PC-3 (cell line): Measurements from ENCODE around the gene AP3B1.

ENCODE experiments used
- CTCF ChIP-seq: fragments of 300-600 bp; sonication (generic); conservative IDR thresholded peaks from 2 replicates; pipeline ENCODE4 v1.5.1; 2017; ENCODE audit warnings: antibody characterized with exemption, low read depth, mild to moderate bottlenecking, low read length
- EZH2 ChIP-seq: fragments of 300-600 bp; sonication (generic); IDR thresholded peaks from one replicate; pipeline ENCODE4 v1.6.1; 2017; ENCODE audit warnings: antibody characterized with exemption, mild to moderate bottlenecking, low read length; ENCODE audit not compliant: unreplicated experiment
- EZH2phosphoT487 ChIP-seq: fragments of 300-600 bp; sonication (generic); IDR thresholded peaks from 2 replicates; pipeline ENCODE4 v1.6.1; 2018; ENCODE audit warnings: mild to moderate bottlenecking, antibody characterized with exemption, low read length, borderline replicate concordance

DNA sequence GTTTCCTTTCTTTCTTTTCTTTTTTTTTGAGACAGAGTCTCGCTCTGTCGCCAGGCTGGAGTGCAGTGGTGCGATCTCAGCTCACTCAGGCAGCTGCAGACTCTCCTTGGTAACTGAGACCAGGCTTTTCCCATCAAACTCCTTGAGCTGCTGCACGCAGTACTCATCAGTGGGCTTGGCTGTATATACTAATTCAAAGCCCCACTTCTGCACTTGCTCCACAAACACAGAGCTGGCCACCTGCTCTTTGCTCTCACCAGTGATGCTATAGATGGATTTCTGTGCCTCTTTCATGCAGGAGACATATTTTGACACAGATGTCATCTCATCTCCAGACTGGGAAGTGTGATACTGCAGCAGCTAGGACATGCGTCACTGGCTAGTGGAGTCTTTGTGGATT, 252.7 kb downstream of the AP3B1 start:
- TF ChIP-seq CTCF: no peak
- TF ChIP-seq EZH2: no peak
- no peak for TF ChIP-seq EZH2phosphoT487
